Measurements from ENCODE around the gene MLPH.
"Not testable (repeated sequence)": the region's sequence is repeated elsewhere in the genome, so short reads cannot be mapped to it uniquely, and the experiment has no call there.

MLPH gene

DNA sequence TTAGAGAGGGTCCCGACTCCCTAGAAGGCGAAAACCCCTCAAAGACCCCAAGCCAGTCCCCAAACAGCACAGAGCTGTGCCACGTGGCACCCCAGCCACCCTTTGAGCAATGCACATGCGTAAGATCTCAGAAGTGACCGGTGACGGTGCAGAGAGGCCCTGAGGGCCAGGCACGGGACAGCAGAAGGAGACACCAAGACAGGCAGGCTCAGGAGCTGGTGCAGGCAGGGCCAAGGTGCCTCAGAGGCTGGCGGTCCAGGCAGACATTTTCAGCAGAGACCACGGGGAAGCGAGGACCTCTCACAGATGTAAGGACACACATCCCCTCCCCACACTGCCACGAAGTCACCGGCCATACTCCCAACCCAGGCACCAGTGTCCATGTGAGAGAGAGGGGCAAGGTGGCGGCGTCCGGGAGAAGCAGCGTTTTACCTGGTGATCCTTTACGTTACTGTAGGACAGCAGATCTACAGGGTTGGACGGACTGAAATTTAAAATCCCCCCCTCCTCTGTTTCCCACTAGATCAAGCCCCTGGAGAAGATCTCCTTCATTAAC lies 105.5 kb downstream of the MLPH start:
- no peak for DNase-seq

DNA sequence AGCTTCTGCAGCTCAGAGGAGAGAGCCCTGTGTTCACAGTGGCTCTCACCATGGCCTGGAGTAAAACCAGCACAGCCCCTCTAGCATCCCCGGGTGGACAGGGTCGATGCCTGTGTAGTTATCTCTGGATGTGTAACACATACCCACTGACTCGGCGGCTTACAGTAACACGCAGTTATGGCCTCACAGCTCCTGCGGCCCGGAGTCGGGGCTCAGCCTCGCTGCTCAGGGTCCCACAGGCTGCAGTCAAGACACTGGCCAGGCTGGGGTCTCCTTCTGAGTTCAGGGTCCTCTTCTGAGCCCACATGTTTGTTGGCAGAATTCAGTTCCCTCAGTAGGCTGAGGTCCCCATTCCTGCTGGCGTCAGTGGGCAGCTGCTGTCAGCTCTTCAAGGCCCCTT lies 106.0 kb downstream of the MLPH start:
- DNase-seq, result no peak

DNA sequence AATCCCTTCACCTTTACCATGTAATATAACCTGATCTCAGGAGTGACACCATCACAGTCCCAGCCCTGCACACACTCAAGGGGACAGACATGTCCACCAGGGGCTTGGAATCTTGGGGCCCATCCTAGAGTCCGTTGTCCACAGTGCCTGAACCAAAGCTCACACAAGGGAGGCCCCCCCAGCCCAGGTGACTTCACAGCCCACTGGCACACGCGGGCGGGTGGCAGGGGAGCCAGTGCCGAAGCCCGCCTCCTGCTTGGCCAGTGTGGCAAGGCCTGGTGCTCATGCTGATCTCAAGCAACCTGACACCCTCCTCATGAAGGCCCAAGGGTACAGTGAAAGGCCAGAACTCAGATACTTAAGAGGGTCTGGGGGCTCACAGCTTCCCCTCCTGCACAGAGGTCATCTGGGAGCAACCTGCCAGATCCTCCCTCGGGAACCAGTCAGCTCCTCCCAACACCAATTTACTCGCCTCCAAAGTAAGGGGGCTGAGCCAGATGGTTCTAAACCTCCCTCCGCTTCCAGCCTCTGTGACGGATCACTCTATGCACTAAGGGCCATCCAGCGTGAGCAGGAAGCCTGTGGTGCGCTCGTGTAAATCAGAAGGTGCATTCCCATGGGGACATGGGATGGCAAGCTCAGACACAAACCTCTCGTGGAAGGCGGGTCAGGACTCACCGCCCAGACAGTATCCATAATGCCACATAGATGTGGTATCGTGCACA lies 106.7 kb downstream of the MLPH start:
- no peak for DNase-seq

DNA sequence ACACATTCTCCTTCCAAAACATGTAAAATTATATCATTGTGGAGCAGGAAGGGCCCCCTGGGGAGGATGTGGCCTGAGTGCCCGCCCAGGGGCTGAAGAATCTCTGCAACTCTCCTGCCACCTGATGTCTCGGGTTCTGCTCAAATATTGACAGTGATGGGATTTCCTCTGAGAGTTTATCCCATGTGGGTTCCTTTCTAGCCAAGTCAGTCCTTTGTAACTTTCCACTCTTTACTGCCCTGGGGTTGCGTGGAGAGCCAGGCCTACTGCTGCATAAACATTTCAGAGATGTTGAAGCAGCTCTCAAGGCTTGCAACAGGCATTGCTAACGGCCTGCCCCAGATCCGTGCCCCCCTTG lies 107.4 kb downstream of the MLPH start:
- DNase-seq, result no peak

DNA sequence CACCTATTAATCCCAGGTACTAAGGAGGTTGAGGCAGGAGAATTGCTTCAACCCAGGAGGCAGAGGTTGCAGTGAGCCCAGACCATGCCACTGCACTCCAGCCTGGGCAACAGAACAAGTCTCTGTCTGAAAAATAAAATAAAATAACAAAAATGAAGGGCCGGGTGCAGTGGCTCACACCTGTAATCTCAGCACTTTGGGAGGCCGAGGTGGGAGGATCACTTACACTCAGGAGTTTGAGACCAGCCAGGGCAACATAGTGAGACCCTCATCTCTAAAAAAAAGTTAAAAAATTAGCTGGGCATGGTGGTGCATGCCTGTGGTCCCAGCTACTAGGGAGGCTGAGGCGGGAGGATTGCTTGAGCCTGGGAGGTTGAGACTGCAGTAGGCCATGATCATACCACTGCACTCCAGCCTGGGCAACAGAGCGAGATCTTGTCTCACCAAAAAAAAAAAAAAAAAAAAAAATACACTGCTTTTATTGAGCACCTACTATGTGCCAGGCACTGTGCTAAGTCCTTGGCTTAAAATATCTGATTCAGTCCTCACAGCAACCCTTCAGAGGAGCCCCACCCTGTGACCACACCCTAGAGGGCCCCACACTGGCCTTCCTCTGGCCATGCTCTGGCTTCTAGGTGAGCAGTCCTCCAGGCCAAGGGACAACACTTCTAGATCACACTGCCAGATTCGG lies 108.9 kb downstream of the MLPH start:
- not testable (repeated sequence) for DNase-seq

DNA sequence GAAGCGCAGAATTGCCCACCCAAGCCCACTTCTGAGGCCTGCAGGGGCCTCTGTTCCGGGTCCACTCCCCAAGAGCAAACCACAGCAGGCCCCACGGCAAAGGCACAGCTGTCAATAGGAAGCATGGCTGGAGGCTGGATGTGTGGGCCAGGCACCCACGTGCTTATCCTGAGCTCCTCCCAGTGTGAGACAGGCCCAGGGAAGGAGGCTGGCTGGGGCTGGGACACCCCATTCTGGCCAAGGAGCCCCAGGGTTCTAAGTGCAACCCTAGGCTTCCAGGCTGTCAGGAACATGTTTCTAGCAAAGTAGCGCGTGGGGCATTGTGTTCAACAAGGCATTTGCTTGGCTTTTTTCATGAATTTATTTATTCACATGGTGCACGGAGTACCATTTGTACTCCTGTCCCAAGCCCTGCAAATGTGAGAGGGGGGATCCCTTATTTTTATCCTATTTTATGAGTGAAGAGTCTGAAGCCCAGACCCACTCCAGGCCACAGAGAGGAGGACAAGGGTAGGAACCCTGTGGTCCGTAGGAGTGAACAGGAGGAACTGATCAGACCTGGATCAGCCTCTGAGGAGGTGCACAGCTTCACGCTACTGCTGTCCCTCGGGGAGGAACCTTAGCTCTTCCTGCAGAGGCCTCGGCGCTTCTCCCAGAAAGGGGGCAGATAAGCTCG lies 109.6 kb downstream of the MLPH start:
- no peak for DNase-seq

DNA sequence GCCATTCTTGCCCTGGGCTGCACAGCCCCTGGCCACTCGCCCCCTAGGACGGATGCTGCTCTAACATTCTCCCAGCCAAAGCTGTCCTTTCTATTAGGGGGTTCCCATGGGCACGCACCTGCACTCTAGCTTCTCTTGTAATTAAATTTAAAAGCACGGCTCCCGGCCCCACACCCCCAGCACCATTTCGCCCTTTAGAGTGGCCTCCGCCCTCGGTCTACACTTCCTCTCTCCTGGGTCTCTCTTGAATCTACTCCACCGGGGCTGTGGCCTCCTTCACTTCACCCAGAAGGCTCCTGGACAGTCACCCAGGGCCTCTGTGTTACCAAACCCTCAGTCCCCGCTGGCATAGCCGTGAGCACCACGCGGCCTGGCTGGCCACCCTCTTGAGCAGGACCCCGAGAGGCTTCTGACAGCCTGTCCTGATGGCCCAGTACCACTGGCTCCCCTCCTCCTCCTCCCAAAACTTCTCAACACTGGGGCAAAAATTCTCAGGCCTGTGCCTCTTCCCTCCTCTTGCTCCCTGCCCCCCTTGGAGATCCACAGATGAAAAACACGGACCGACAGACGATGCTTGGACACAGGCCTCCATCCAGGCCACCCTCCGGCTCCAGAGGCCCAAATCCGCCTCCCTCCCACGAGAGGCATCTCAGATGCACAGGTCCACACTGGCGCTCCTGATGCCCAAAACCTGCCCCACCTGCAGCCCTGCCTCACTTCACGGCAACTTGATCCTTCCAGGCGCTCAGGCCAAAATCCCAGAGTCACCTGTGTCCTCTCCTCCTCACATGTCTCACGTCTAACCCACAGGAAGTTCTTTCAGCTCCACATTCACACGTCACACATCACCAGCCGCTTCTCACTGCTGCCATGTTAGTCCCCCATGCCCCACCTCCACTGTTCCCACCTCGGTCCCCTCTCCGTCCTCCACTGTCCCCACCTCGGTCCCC lies 110.4 kb downstream of the MLPH start:
- DNase-seq, result no peak

DNA sequence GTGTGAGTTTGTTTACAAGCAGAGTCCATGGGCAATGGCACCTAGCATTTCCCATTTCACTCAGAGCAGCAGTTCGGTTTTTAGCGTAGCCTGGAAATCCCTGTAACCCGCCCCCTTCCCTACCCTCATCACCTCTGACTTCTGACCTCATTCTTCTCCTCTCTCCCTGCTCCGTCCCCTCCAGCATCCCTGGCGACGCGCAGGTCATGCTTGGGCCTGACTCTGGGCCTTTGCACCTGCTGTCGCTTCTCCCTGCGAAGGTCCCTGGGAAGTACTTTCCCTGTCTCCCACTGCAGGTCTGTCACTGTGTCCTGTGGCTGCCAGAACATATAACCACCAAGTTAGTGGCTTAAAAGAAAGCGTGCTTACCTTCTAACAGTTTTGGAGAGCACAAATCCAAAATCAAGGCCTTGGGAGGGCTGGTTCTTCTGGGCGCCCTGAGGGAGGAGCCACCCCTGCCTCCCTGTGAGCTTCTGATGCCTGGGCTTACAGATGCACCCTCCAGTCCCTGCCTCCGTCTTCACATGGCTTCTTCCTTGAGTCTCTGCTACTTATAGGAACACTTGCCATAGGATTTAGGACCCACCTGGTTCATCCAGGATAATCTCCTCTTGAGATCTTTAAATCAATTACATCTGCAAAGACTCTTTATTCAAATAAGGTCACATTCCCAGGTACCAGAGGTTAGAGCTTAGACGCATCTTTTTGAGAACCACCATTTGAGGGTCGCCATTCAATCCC lies 111.6 kb downstream of the MLPH start:
- DNase-seq, result no peak

DNA sequence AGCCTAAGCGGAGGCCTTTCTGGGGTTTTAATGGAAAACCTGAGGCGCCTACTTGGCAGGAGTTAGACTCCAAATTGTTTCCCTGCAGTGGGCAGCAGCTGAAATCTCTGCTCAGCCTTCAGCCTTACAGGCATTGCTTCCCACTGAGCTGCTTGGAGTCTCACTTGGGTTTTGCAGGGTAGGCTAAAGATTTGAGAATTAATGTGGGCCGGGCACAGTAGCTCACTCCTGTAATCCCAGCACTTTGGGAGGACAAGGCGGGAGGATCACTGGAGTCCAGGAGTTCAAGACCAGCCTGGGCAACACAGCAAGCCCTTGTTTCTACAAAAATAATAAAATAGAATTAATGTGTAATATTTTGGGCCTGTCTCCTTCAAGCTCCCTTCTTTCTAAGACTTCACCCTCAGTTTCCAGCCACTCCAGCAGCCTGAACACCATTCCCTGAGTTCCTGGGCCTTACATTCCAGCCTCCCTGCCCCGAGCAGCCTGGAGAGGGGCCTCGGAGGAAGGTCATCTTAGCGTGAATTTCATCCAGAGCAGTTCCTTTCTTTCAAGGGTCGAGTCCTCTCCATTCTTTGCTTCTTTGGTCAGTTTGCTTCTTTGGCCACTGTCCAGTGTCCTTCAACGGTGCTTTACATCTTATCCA lies 112.5 kb downstream of the MLPH start:
- DNase-seq, result no peak

DNA sequence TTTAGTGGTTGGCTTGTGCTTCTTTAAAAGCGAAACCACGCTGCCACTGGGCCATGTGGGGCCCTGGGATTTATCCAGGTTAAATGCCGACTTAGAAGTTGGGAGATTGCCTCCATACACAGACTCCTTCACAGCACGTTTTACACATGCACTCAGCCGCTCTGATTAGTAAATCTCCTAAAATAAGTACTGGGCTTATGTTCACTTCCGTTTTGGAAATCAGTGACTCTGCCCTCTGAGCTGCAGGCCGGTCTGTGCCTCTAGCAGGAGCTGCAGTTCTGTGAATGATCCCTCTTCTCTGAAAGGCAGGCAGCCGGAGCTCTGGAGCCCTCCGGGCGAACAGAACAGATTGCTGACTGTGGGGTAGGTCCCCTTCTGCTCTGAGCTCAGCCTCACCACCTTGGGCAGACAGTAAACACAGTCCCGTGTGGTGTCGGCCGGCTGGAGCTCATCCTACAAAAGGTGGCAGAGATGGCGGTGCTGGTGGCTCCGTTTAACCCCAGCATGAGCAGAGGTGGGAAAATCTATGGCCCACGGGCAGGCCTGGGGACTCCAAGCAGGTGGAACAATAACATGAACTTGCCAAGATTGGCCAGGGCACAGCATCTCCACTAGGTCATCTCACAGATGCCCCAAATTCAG lies 113.3 kb downstream of the MLPH start:
- no peak for DNase-seq

DNA sequence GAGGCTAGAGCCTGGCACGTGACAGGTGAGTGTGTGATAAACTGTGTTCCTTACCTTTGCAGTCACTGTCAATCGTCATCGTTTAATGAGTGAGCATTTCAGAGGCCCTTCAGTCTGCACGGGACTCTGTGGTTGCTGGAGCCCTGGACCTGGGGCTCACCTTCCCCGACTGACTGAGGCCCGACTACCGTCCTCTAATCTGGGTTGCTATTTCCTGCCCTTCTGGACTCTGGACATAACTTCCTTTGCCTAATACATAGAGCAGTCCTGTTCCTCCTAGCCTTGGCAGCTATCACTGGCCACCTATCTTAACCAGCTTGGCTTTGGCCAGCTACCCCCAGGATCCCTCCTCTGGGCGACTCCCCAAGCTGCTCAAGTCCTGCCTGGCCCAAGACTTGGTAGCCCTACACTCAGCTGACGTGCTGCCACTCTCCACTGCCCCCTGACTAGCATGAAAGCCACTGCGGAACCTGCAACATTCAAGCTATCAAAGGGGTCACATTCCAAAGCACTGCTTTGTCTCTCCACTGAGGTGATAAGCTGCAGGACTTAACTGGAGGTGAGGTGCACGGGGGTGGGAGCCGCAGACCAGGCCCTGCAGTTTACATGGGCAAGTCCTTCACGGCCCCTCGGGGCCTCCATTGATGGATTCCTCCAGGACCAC lies 114.5 kb downstream of the MLPH start:
- DNase-seq, result no peak

DNA sequence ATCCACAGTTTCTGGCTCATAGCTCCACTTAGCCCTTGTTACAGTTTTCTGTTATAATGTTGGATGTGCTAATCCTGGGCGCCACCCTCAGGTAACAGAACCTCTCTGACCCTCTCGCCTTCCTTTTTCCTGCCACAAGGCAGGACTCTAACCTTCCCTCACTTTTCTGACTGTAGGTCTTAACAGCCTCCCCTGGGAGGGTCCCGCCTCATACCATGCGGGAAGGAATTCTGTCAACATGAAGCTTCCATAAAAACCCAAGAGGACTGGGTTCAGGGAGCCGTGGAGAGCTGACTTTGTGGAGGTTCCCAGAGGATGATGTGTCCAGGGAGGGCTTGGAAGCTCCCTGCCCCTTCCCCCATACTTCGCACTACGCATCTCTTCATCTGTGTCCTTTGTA lies 115.4 kb downstream of the MLPH start:
- no peak for DNase-seq

DNA sequence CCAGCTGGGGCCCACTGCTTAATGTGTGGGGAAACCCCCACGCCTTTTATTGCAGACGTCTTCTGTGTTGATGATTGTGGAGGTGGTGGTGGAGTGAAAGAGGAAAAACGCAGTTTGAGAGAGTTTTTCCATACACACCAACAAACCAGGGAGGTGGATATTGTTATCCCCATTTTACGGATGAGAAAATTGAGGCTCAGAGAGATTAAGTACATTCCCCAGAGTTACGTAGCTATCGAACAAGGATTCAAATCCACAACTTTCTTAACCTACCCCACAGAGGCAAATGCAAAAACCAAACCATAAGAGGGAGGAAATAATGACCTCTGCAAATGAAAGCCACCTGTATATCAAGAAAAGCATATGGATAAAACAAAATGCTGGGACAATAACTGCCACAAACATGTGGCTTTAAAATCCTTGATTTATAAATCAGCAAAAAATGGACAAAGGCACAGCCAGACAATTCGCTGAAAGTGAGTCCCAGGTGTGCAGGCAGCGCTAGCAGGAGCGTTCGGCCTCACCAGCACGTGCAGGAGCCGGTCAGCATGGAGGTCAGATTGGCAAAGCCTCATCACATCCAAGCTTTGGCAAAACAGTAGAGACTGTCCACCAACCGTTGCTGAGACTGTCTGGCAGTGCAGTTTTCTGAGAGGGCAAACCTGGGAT lies 116.1 kb downstream of the MLPH start:
- DNase-seq, result no peak

DNA sequence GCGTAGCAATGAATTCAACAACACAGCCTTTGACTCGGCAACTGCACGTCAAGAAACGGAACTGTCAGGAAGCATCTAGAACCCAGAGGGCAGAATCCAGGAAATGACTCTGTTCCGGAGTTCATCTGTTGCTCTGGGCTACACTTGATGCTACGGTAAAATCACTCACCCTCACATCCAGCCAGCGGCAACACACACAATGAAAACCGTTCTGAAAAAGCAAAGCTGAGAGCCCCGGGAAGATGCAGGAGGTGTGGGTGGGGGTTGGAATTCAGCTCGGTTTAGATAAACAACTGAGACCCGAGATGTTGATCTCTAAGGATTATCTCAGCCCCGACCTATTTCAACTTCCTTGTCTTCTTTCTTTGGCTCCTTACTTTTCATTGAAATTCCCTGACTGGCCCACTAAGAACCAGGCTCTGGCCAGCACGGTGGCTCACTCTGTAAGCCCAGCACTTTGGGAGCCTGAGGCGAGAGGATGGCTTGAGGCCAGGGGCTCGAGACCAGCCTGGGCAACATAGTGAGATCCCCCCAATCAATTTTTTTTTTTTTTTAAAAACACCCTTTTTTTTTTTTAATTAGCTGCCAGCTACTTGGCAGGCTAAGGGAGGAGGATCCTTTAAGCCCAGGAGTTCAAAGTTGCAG lies 116.8 kb downstream of the MLPH start:
- no peak for DNase-seq

DNA sequence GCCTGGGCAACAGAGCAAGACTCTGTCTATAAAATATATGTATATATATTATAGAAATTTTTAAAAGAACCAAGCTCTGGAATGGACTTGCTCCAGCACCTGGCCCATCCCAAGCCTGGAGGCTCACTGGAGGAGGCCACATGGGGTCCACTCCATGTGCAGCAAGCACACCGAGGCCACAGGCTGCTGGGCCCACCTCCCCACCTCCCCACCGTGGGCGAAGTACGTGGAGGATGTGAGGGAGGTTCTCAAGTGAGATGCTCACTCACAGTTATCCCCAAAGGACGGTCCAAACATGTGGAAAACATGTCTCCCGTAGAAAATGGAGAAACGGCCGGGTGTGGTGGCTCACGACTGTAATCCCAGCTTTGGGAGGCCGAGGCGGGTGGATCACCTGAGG lies 117.3 kb downstream of the MLPH start:
- no peak for DNase-seq
